ENCODE data around the gene SFTPA1. TPM values are rescaled to one million over a fixed set of nuclear protein-coding genes. Genes with fewer than 3 reads are reported as not detected.

Gene SFTPA1
- polyA plus RNA-seq, 3 donors, result not detected

DNA sequence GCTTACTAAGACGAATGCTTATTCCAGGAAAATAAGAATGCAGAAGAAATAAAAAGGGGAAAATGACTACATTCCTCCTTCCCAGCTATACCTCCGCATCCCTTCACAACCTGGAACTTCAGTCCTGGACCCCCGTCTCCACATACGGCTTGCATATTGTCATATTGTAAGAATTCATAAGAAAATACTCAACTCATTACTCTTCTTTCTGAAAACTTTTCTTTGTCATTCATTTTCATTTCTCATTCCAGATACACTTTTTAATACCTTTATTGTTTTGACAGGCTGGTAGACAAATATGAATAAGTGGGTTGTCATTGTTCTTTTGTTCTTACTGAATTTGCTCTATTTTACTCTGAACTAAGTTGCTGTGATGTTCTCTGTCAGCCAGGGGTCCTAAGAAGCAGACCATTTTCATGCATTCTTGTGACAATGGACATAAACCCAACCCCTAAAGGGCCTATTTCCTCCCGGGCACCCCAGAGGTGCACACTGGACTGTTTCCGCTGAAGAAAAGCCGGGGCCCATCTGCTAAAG is 27.2 kb upstream of the SFTPA1 start:
- H3K27me3 ChIP-seq (ENCODE audit: control insufficient read depth in 2 of 2, insufficient read depth in 2 of 2, low read length in 2 of 2), result peaks cover 0 to 2% of the 10 kb centered on the region in 2 donors
- no peaks in the 10 kb centered on the region for H3K4me1 Mint-ChIP-seq
- H3K9me3 ChIP-seq (replicated peaks in 1 of 2; ENCODE audit: control insufficient read depth in 1 of 2, insufficient read depth in 1 of 2, low read length in 2 of 2), result no peaks in the 10 kb centered on the region
- no peak overlapping the region for H3K9ac ChIP-seq (ENCODE audit: insufficient read depth, low read length, poor library complexity, severe bottlenecking)
- TF ChIP-seq, protein P1, sequence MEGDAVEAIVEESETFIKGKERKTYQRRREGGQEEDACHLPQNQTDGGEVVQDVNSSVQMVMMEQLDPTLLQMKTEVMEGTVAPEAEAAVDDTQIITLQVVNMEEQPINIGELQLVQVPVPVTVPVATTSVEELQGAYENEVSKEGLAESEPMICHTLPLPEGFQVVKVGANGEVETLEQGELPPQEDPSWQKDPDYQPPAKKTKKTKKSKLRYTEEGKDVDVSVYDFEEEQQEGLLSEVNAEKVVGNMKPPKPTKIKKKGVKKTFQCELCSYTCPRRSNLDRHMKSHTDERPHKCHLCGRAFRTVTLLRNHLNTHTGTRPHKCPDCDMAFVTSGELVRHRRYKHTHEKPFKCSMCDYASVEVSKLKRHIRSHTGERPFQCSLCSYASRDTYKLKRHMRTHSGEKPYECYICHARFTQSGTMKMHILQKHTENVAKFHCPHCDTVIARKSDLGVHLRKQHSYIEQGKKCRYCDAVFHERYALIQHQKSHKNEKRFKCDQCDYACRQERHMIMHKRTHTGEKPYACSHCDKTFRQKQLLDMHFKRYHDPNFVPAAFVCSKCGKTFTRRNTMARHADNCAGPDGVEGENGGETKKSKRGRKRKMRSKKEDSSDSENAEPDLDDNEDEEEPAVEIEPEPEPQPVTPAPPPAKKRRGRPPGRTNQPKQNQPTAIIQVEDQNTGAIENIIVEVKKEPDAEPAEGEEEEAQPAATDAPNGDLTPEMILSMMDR (IDR thresholded peaks at IDR 0.05), result no peak
- H3K4me3 Mint-ChIP-seq, result no peak overlapping the region
- no peak overlapping the region for H3K4me3 ChIP-seq (replicated peaks in 1 of 3; ENCODE audit: low read depth in 2 of 3, low read length in 3 of 3)
- no peak for DNase-seq
- no peaks in the 10 kb centered on the region for H3K79me2 ChIP-seq (ENCODE audit: insufficient read depth, low read length)
- no peak overlapping the region for H3K4me2 ChIP-seq (replicated peaks; ENCODE audit: extremely low read depth, low read length, poor library complexity, severe bottlenecking)
- no peak overlapping the region for H2AFZ ChIP-seq (ENCODE audit: insufficient read depth, low read depth, low read length, poor library complexity, severe bottlenecking)
- intact Hi-C loops (cut with micrococcal nuclease), result no loop called here
- H3K9me3 Mint-ChIP-seq, result peaks cover 0 to 2% (median 0%) of the 10 kb centered on the region in 7 donors
- H3K27ac ChIP-seq (ENCODE audit: low read depth in 1 of 2, low read length in 2 of 2), result no peak overlapping the region
- peaks cover 1 to 4% (median 1%) of the 10 kb centered on the region in 3 donors for H3K27me3 Mint-ChIP-seq (ENCODE audit: low read depth in 3 of 3)
- no peaks in the 10 kb centered on the region for H3K36me3 Mint-ChIP-seq
- 100% methylated on average over 3 of the region's 7 CpGs for WGBS (ENCODE audit: insufficient coverage)
- H3K36me3 ChIP-seq (replicated peaks in 1 of 2; ENCODE audit: control insufficient read depth in 1 of 2, insufficient read depth in 2 of 2, low read length in 2 of 2), result no peaks in the 10 kb centered on the region
- no peak overlapping the region for H3K27ac Mint-ChIP-seq
- H3K4me1 ChIP-seq (ENCODE audit: control insufficient read depth in 1 of 2, insufficient read depth in 2 of 2, low read length in 2 of 2), result no peaks in the 10 kb centered on the region
- no peaks in the 10 kb centered on the region for H4K20me1 ChIP-seq (ENCODE audit: insufficient read depth, low read length)

DNA sequence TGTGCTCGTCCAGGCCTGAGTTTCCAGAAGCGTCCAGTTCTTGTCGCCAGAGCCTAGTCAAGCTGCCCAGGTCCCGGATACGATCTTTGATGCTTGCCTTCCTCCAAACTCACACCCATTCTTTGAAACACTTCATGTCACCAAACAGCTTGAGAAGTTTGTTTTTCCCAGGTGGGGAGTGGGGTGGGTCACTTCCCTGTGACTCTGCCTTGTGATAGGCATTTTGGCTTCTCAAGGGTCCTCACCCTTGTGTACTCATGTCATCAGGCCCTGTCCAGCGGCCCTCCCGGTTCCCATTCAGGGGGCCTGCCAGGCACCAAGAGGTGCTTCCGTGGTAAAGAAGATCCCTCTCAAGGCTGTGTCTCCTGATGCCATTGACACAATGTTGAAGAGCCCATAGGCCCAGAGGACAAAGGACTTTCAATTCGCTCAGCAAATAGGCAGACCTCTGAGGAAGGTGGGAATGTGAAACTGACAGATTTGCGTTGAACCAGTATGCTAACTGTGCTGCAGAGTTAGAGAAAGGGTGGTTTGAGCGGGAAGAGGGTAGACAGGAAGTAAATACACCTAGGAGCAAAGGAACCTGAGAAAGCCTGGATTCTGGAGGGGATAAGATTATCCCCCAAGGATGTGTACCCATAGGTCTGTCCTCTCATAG is 24.7 kb upstream of the SFTPA1 start:
- H3K27ac Mint-ChIP-seq, result no peak overlapping the region
- no peaks in the 10 kb centered on the region for H3K27me3 ChIP-seq (ENCODE audit: control insufficient read depth in 2 of 2, insufficient read depth in 2 of 2, low read length in 2 of 2)
- H3K79me2 ChIP-seq (ENCODE audit: insufficient read depth, low read length), result no peaks in the 10 kb centered on the region
- no peaks in the 10 kb centered on the region for H3K4me1 Mint-ChIP-seq
- TF ChIP-seq, protein P1 (IDR thresholded peaks at IDR 0.05), result no peak
- no peaks in the 10 kb centered on the region for H3K4me1 ChIP-seq (ENCODE audit: control insufficient read depth in 1 of 2, insufficient read depth in 2 of 2, low read length in 2 of 2)
- no peak overlapping the region for H3K4me3 ChIP-seq (replicated peaks in 1 of 3; ENCODE audit: low read depth in 2 of 3, low read length in 3 of 3)
- H3K36me3 ChIP-seq (replicated peaks in 1 of 2; ENCODE audit: control insufficient read depth in 1 of 2, insufficient read depth in 2 of 2, low read length in 2 of 2), result no peaks in the 10 kb centered on the region
- H3K27ac ChIP-seq (ENCODE audit: low read depth in 1 of 2, low read length in 2 of 2), result no peak overlapping the region
- DNase-seq, result no peak
- H2AFZ ChIP-seq (ENCODE audit: insufficient read depth, low read depth, low read length, poor library complexity, severe bottlenecking), result no peak overlapping the region
- H3K4me2 ChIP-seq (replicated peaks; ENCODE audit: extremely low read depth, low read length, poor library complexity, severe bottlenecking), result no peak overlapping the region
- H3K9me3 ChIP-seq (replicated peaks in 1 of 2; ENCODE audit: control insufficient read depth in 1 of 2, insufficient read depth in 1 of 2, low read length in 2 of 2), result no peaks in the 10 kb centered on the region
- H3K9ac ChIP-seq (ENCODE audit: insufficient read depth, low read length, poor library complexity, severe bottlenecking), result no peak overlapping the region
- H3K4me3 Mint-ChIP-seq, result no peak overlapping the region
- WGBS (ENCODE audit: insufficient coverage), result 94% methylated on average over 11 of the region's 11 CpGs
- peaks cover 0 to 2% (median 0%) of the 10 kb centered on the region in 7 donors for H3K9me3 Mint-ChIP-seq
- H4K20me1 ChIP-seq (ENCODE audit: insufficient read depth, low read length), result no peaks in the 10 kb centered on the region
- intact Hi-C loops (cut with micrococcal nuclease), result no loop called here
- no peaks in the 10 kb centered on the region for H3K36me3 Mint-ChIP-seq
- peaks cover 0 to 3% (median 2%) of the 10 kb centered on the region in 3 donors for H3K27me3 Mint-ChIP-seq (ENCODE audit: low read depth in 3 of 3)

All from CD14-positive monocyte (primary cell).